Measurements from ENCODE around the gene MUC6. TPM values are rescaled to one million over a fixed set of nuclear protein-coding genes. Genes with fewer than 3 reads are reported as not detected.

Gene MUC6
- total RNA-seq, 1 experiment from 2014 or later: not detected

DNA sequence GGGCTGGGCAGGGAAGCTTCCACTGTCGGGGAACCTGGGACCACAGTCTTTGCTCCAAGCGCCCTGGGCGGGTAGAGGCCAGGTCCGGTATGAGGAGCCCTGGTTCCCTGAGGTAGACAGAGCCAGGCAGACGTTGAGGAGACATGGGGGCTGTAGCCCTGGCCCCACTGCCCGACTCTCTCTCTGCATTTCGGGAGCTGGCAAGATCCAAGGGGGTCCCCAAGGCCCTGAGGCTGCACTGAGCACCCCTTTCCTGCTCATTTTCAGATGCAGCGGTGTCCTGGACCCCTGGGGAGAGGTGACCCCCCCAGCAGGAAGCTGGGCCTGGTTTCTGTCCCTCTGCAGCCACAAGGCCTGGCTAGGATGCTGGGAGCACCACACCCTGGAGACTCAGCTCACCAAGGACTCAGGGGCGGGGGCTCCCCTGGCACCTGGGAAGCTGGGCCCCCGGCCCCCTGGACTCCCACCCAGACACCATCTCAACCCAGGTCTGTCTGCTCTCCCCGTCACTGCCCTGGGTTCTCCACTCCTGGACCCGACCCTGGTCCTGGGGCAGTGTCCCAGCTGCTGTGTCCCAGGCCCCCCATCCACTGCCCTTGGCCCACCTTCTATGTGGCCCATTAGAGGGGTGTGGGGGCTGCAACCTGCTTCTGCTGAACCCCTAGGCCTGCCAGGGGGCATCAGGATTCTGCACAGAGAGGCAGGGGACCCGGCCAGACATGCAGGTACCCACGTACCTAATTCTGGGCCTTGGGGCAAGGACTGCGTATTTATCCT lies 15.0 kb upstream of the MUC6 start:
- Histone ChIP-seq H2AK5ac (ENCODE audit: insufficient read length, low read length) (no peak overlapping the region), H3K79me1 (ENCODE audit: insufficient read depth, low read depth, low read length, poor library complexity, severe bottlenecking) (no peaks in the 10 kb centered on the region), H2BK12ac (ENCODE audit: insufficient read length, low read depth, low read length) (no peak overlapping the region), H2BK20ac (ENCODE audit: low read depth, low read length, poor library complexity, severe bottlenecking) (no peak overlapping the region), H3K27me3 (ENCODE audit: insufficient read depth, low read length) (no peaks in the 10 kb centered on the region), H4K8ac (replicated peaks; ENCODE audit: insufficient read length, low read depth, low read length) (no peak overlapping the region), H3K27ac (ENCODE audit: insufficient read length, low read depth, low read length) (no peak overlapping the region), H4K20me1 (ENCODE audit: control insufficient read depth, insufficient read depth, insufficient read length) (no peaks in the 10 kb centered on the region), H2BK15ac (ENCODE audit: low read depth, low read length) (no peak overlapping the region), H3K9ac (ENCODE audit: extremely low read depth, insufficient read length, low read length) (no peak overlapping the region), H3K56ac (ENCODE audit: insufficient read length, low read depth, low read length) (no peak overlapping the region), H3K4me2 (ENCODE audit: insufficient read depth, insufficient read length, low read length) (no peak overlapping the region), H3K18ac (ENCODE audit: insufficient read length, low read depth, low read length) (peak overlapping the region; percentile 21), H2BK5ac (ENCODE audit: insufficient read length, low read length) (no peak overlapping the region), H3K4me1 (ENCODE audit: insufficient read depth, low read length) (no peaks in the 10 kb centered on the region), H3K4ac (ENCODE audit: low read depth, low read length) (no peak overlapping the region), H2AFZ (ENCODE audit: low read length) (no peak overlapping the region), H3T11ph (ENCODE audit: low read length) (no peak overlapping the region), H2BK120ac (ENCODE audit: low read depth, low read length, poor library complexity, severe bottlenecking) (no peak overlapping the region), H3K9me3 (ENCODE audit: control insufficient read depth, low read depth, low read length) (no peaks in the 10 kb centered on the region), H4K91ac (ENCODE audit: insufficient read length, low read depth, low read length) (no peak overlapping the region), H4K5ac (ENCODE audit: insufficient read length, low read depth, low read length) (no peak overlapping the region), H3K79me2 (ENCODE audit: insufficient read depth, low read length) (no peaks in the 10 kb centered on the region), H3K14ac (ENCODE audit: insufficient read depth, low read length) (no peak overlapping the region; the same call in 1 of the 2 replicates), H3K23me2 (ENCODE audit: insufficient read length, low read depth, low read length, poor library complexity, severe bottlenecking) (no peaks in the 10 kb centered on the region), H3K23ac (ENCODE audit: insufficient read length, low read depth, low read length) (no peak overlapping the region)
- TF ChIP-seq, protein P1, sequence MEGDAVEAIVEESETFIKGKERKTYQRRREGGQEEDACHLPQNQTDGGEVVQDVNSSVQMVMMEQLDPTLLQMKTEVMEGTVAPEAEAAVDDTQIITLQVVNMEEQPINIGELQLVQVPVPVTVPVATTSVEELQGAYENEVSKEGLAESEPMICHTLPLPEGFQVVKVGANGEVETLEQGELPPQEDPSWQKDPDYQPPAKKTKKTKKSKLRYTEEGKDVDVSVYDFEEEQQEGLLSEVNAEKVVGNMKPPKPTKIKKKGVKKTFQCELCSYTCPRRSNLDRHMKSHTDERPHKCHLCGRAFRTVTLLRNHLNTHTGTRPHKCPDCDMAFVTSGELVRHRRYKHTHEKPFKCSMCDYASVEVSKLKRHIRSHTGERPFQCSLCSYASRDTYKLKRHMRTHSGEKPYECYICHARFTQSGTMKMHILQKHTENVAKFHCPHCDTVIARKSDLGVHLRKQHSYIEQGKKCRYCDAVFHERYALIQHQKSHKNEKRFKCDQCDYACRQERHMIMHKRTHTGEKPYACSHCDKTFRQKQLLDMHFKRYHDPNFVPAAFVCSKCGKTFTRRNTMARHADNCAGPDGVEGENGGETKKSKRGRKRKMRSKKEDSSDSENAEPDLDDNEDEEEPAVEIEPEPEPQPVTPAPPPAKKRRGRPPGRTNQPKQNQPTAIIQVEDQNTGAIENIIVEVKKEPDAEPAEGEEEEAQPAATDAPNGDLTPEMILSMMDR (conservative IDR thresholded peaks at IDR 0.05): no peak; the same call in 2 of the 3 replicates
- H3K9me3 Mint-ChIP-seq: no peaks in the 10 kb centered on the region
- H3K27me3 Mint-ChIP-seq (ENCODE audit: low read depth): peaks cover 8% of the 10 kb centered on the region
- WGBS (ENCODE audit: extremely low coverage, insufficient read length, low lambda C conversion rate): no CpG with 5 or more reads among the region's 15 CpGs
- no peaks in the 10 kb centered on the region; a peak in 1 of 7 replicates for H3K36me3 Mint-ChIP-seq (ENCODE audit: insufficient read depth in 1 of 3, low read depth in 3 of 3)
- no peak for DNase-seq
- H3K27ac Mint-ChIP-seq: no peak overlapping the region
- peaks cover 0 to 5% of the 10 kb centered on the region in 2 experiments; a peak in 2 of 4 replicates for H3K4me1 Mint-ChIP-seq
- no peak overlapping the region for H3K4me3 Mint-ChIP-seq

Measured in H9 (cell line).